Measurements from ENCODE around the gene CDH19. TPM values are rescaled to one million over a fixed set of nuclear protein-coding genes. Genes with fewer than 3 reads are reported as not detected.

The CDH19 gene
- total RNA-seq, 4 donors from 2014 or later, result 1.5 to 10.4 (median 3.0) TPM

DNA sequence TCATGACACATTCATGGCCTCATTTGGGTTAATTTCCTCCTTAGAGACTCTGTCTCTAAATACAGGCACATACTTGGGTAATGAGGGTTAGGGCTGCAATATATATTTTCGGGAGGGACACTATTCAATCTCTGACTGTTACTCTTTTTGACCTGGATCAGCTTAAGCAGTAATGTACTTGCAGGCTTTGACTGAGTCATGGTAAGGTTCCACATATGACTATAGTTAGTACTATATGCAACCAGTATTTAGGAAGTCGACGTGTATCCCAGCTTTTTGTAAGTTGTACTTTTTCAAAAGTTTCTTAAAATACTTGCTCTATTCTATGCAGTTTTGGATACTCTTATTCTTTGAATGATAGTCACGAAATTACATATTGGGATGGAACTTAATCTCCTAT is 37.2 kb upstream of the CDH19 start:
- Histone ChIP-seq H3K4me1 (no peaks in the 10 kb centered on the region), H3K4me3 (no peak overlapping the region), H3K27me3 (no peaks in the 10 kb centered on the region), H3K36me3 (no peaks in the 10 kb centered on the region), H3K9me3 (no peaks in the 10 kb centered on the region), H3K27ac (no peak overlapping the region)
- DNase-seq, result no peak
- TF ChIP-seq CTCF (IDR thresholded peaks at IDR 0.05) (no peak), POLR2A (IDR thresholded peaks at IDR 0.05) (no peak)
- intact Hi-C loops (cut with DNase I; ENCODE audit: low total_unique reads), result no loop called here

DNA sequence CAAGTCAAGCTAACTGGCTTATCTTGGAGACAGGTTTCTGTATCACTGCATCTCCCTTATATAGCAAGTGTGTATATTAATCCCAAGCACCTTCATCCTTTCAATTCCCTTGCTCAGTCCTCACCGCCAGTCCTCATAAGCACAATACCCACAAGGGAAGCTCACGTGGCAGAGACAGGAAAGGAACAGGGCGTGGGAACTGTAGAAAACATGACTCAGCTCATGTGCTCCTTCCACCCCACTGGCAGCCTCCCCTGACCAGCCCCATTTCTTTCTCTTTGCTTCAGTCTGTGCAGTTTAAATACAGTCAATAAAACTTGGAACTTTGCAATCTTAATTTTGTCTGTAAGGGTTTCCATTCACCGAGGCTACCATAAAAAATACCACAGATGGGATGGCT is 36.5 kb upstream of the CDH19 start:
- Histone ChIP-seq H3K4me3 (no peak overlapping the region), H3K27ac (no peak overlapping the region), H3K36me3 (no peaks in the 10 kb centered on the region), H3K4me1 (no peaks in the 10 kb centered on the region), H3K27me3 (no peaks in the 10 kb centered on the region), H3K9me3 (no peaks in the 10 kb centered on the region)
- intact Hi-C loops (cut with DNase I; ENCODE audit: low total_unique reads), result no loop called here
- TF ChIP-seq POLR2A (IDR thresholded peaks at IDR 0.05) (no peak), CTCF (IDR thresholded peaks at IDR 0.05) (no peak)
- no peak for DNase-seq

- H3K9me3 ChIP-seq, result no peaks in the 10 kb centered on the region
- H3K27me3 ChIP-seq, result no peaks in the 10 kb centered on the region
- no peaks in the 10 kb centered on the region for H3K4me1 ChIP-seq
- DNase-seq, result no peak
- no peak for TF ChIP-seq POLR2A (IDR thresholded peaks at IDR 0.05)
- TF ChIP-seq CTCF (IDR thresholded peaks at IDR 0.05), result no peak
- H3K36me3 ChIP-seq, result no peaks in the 10 kb centered on the region
- no peak overlapping the region for H3K4me3 ChIP-seq
- intact Hi-C loops (cut with DNase I; ENCODE audit: low total_unique reads), result no loop called here
- H3K27ac ChIP-seq, result no peak overlapping the region
Observed at GRCh38 chr18:66638856-66639629, 35.2 kb upstream of the CDH19 start.

GRCh38 chr18:66635342-66635741 is 31.5 kb upstream of the CDH19 start:
- H3K27ac ChIP-seq, result no peak overlapping the region
- H3K9me3 ChIP-seq, result no peaks in the 10 kb centered on the region
- intact Hi-C loops (cut with DNase I; ENCODE audit: low total_unique reads), result no loop called here
- DNase-seq, result no peak
- no peaks in the 10 kb centered on the region for H3K27me3 ChIP-seq
- TF ChIP-seq POLR2A (IDR thresholded peaks at IDR 0.05) (no peak), CTCF (IDR thresholded peaks at IDR 0.05) (no peak)
- no peaks in the 10 kb centered on the region for H3K36me3 ChIP-seq
- H3K4me3 ChIP-seq, result no peak overlapping the region
- no peaks in the 10 kb centered on the region for H3K4me1 ChIP-seq

- H3K4me3 ChIP-seq, result no peak overlapping the region
- intact Hi-C loops (cut with DNase I; ENCODE audit: low total_unique reads), result no loop called here
Observed at GRCh38 chr18:66632756-66633155, 28.9 kb upstream of the CDH19 start.

More at GRCh38 chr18:66632756-66633155, 28.9 kb upstream of the CDH19 start:
- no peak for TF ChIP-seq POLR2A (IDR thresholded peaks at IDR 0.05)
- no peak for TF ChIP-seq CTCF (IDR thresholded peaks at IDR 0.05)
- DNase-seq, result no peak
- Histone ChIP-seq H3K27ac (no peak overlapping the region), H3K36me3 (no peaks in the 10 kb centered on the region), H3K9me3 (no peaks in the 10 kb centered on the region), H3K27me3 (no peaks in the 10 kb centered on the region), H3K4me1 (no peaks in the 10 kb centered on the region)

Data from uterus (tissue), 4 donors.